ENCODE measurements around the gene CLDN7. TPM values are rescaled to one million over a fixed set of nuclear protein-coding genes. Genes with fewer than 3 reads are reported as not detected.

CLDN7 gene
- total RNA-seq, 1 experiment from 2014 or later: 147 TPM

GRCh38 chr17:7216242-7217112, 45.8 kb downstream of the CLDN7 start:
- peak overlapping the region; percentile 48; the same call in 1 of the 2 replicates for H3K9ac ChIP-seq (ENCODE audit: low read length)
- ChIA-PET POLR2A (ENCODE audit: unreplicated experiment) (no interaction called here), CTCF (no interaction called here)
- H3K27ac ChIP-seq (ENCODE audit: low read length): no peak overlapping the region
- H3K79me2 ChIP-seq (ENCODE audit: low read length): peaks cover 39% of the 10 kb centered on the region
- peaks cover 2% of the 10 kb centered on the region for H3K36me3 ChIP-seq (ENCODE audit: low read depth, low read length)
- TF ChIP-seq EZH2 (IDR thresholded peaks at IDR 0.05; ENCODE audit: low read length, unreplicated experiment): no peak
- no peak for TF ChIP-seq CTCF (conservative IDR thresholded peaks at IDR 0.05; ENCODE audit: low read depth, low read length)
- no peak for TF ChIP-seq EZH2phosphoT487 (IDR thresholded peaks at IDR 0.05; ENCODE audit: borderline replicate concordance, low read length)
- H3K9me2 ChIP-seq (replicated peaks; ENCODE audit: low read length): no peaks in the 10 kb centered on the region
- H4K20me1 ChIP-seq (ENCODE audit: low read length): peaks cover 5% of the 10 kb centered on the region; the same call in 1 of the 2 replicates
- H2AFZ ChIP-seq (ENCODE audit: low read length): no peak overlapping the region
- H3K9me3 ChIP-seq (ENCODE audit: low read length): no peaks in the 10 kb centered on the region
- H3K4me3 ChIP-seq (ENCODE audit: low read length): peak overlapping the region; percentile 65
- intact Hi-C loops (cut with micrococcal nuclease): no loop called here
- BruUV-seq (replicated peaks): TSS peak; percentile 13
- H3F3A ChIP-seq (ENCODE audit: low read length, unreplicated experiment): no peaks in the 10 kb centered on the region
- peaks cover 32% of the 10 kb centered on the region for H3K4me1 ChIP-seq (ENCODE audit: insufficient read depth, low read length)
- H3K27me3 ChIP-seq (ENCODE audit: low read length): no peaks in the 10 kb centered on the region
- ATAC-seq (no peak), DNase-seq (no peak)
- peak overlapping the region; percentile 86 for H3K4me2 ChIP-seq (ENCODE audit: low read length)

GRCh38 chr17:7215652-7216180, 46.6 kb downstream of the CLDN7 start:
- H3K79me2 ChIP-seq (ENCODE audit: low read length): peaks cover 31% of the 10 kb centered on the region

More at GRCh38 chr17:7215652-7216180, 46.6 kb downstream of the CLDN7 start:
- Histone ChIP-seq H3K36me3 (ENCODE audit: low read depth, low read length) (no peaks in the 10 kb centered on the region), H3K4me3 (ENCODE audit: low read length) (peak overlapping the region; percentile 65), H3K27me3 (ENCODE audit: low read length) (no peaks in the 10 kb centered on the region), H3F3A (ENCODE audit: low read length, unreplicated experiment) (no peaks in the 10 kb centered on the region), H3K9ac (ENCODE audit: low read length) (no peak overlapping the region), H3K27ac (ENCODE audit: low read length) (no peak overlapping the region), H3K9me2 (replicated peaks; ENCODE audit: low read length) (no peaks in the 10 kb centered on the region), H3K4me1 (ENCODE audit: insufficient read depth, low read length) (peaks cover 25% of the 10 kb centered on the region), H4K20me1 (ENCODE audit: low read length) (no peaks in the 10 kb centered on the region), H3K4me2 (ENCODE audit: low read length) (peak overlapping the region; percentile 86), H2AFZ (ENCODE audit: low read length) (no peak overlapping the region), H3K9me3 (ENCODE audit: low read length) (no peaks in the 10 kb centered on the region)
- TF ChIP-seq EZH2 (IDR thresholded peaks at IDR 0.05; ENCODE audit: low read length, unreplicated experiment): no peak
- no peak for TF ChIP-seq CTCF (conservative IDR thresholded peaks at IDR 0.05; ENCODE audit: low read depth, low read length)
- TF ChIP-seq EZH2phosphoT487 (IDR thresholded peaks at IDR 0.05; ENCODE audit: borderline replicate concordance, low read length): no peak
- no TSS peak for BruUV-seq (replicated peaks)
- intact Hi-C loops (cut with micrococcal nuclease): no loop called here
- DNase-seq: no peak
- ATAC-seq: no peak
- CTCF ChIA-PET: interaction anchor here (0.7 kb wide), 1 partner anchor 180 kb away, joined by 4 read pairs; the partner anchor contains the start of gene SLC16A13
- POLR2A ChIA-PET (ENCODE audit: unreplicated experiment): no interaction called here
